ENCODE results near the gene ARL8A. TPM values are rescaled to one million over a fixed set of nuclear protein-coding genes. Genes with fewer than 3 reads are reported as not detected.

Gene ARL8A
- polyA plus RNA-seq, 3 donors: 12.4 to 123 (median 14.8) TPM

GRCh38 chr1:202145068-202145743 lies 669 bp upstream of the ARL8A start:
- peak overlapping the region; percentile 88 for H3K9ac ChIP-seq (ENCODE audit: insufficient read depth, low read length, poor library complexity, severe bottlenecking)
- Mint-ChIP-seq H3K36me3 (peaks cover 24 to 52% of the 10 kb centered on the region in 2 donors), H3K27me3 (ENCODE audit: low read depth in 3 of 3) (peaks cover 0 to 8% (median 0%) of the 10 kb centered on the region in 3 donors), H3K27ac (peak overlapping the region; percentile 50 to 97 (median 83)), H3K4me1 (peaks cover 36% of the 10 kb centered on the region), H3K9me3 (no peaks in the 10 kb centered on the region), H3K4me3 (peak overlapping the region; percentile 83 to 85)
- peak overlapping the region; percentile 95 for H3K4me2 ChIP-seq (replicated peaks; ENCODE audit: extremely low read depth, low read length, poor library complexity, severe bottlenecking)
- peak overlapping the region in 1 of 2 donors; percentile 91 for H3K27ac ChIP-seq (ENCODE audit: low read depth in 1 of 2, low read length in 2 of 2)
- H3K9me3 ChIP-seq (replicated peaks in 1 of 2; ENCODE audit: control insufficient read depth in 1 of 2, insufficient read depth in 1 of 2, low read length in 2 of 2): no peaks in the 10 kb centered on the region
- no peaks in the 10 kb centered on the region for H3K27me3 ChIP-seq (ENCODE audit: control insufficient read depth in 2 of 2, insufficient read depth in 2 of 2, low read length in 2 of 2)
- WGBS (ENCODE audit: insufficient coverage): 0% methylated on average over 3 of the region's 13 CpGs
- peaks cover 34% of the 10 kb centered on the region for H4K20me1 ChIP-seq (ENCODE audit: insufficient read depth, low read length)
- H2AFZ ChIP-seq (ENCODE audit: insufficient read depth, low read depth, low read length, poor library complexity, severe bottlenecking): peak overlapping the region; percentile 92
- H3K4me3 ChIP-seq (replicated peaks in 1 of 3; ENCODE audit: low read depth in 2 of 3, low read length in 3 of 3): peak overlapping the region; percentile 63 to 95 (median 73)
- peaks cover 17 to 44% of the 10 kb centered on the region in 2 donors for H3K36me3 ChIP-seq (replicated peaks in 1 of 2; ENCODE audit: control insufficient read depth in 1 of 2, insufficient read depth in 2 of 2, low read length in 2 of 2)
- H3K4me1 ChIP-seq (ENCODE audit: control insufficient read depth in 1 of 2, insufficient read depth in 2 of 2, low read length in 2 of 2): peaks cover 27 to 36% of the 10 kb centered on the region in 2 donors
- no peak for DNase-seq
- peaks cover 49% of the 10 kb centered on the region for H3K79me2 ChIP-seq (ENCODE audit: insufficient read depth, low read length)
- TF ChIP-seq CTCF (IDR thresholded peaks at IDR 0.05): no peak
- intact Hi-C loops (cut with micrococcal nuclease): loop anchor here in 1 of 2 donors (10.0 kb wide), 1 partner anchor 260 kb away; the partner anchor contains the start of gene SHISA4

- peak overlapping the region; percentile 91 to 92 for H3K27ac ChIP-seq (ENCODE audit: low read depth in 1 of 2, low read length in 2 of 2)
- no peak for TF ChIP-seq CTCF (IDR thresholded peaks at IDR 0.05)
- peaks cover 62% of the 10 kb centered on the region for H3K79me2 ChIP-seq (ENCODE audit: insufficient read depth, low read length)
- DNase-seq: peak; percentile 44 to 61 (median 58)
- H3K4me1 Mint-ChIP-seq: peaks cover 38% of the 10 kb centered on the region
- H3K4me3 Mint-ChIP-seq: peak overlapping the region; percentile 98 to 99
- under 1% methylated on average over 51 of the region's 58 CpGs for WGBS (ENCODE audit: insufficient coverage)
- intact Hi-C loops (cut with micrococcal nuclease): loop anchor here in 1 of 2 donors (1.0 to 10.0 kb wide), 2 partner anchors 18 to 259 kb away; partner anchors contain the start of gene SHISA4
- no peaks in the 10 kb centered on the region for H3K9me3 Mint-ChIP-seq
- peak overlapping the region; percentile 73 to 95 (median 76) for H3K4me3 ChIP-seq (replicated peaks in 1 of 3; ENCODE audit: low read depth in 2 of 3, low read length in 3 of 3)
- no peaks in the 10 kb centered on the region for H3K9me3 ChIP-seq (replicated peaks in 1 of 2; ENCODE audit: control insufficient read depth in 1 of 2, insufficient read depth in 1 of 2, low read length in 2 of 2)
- H3K36me3 Mint-ChIP-seq: peaks cover 17 to 50% of the 10 kb centered on the region in 2 donors
- no peaks in the 10 kb centered on the region for H3K27me3 ChIP-seq (ENCODE audit: control insufficient read depth in 2 of 2, insufficient read depth in 2 of 2, low read length in 2 of 2)
- peak overlapping the region; percentile 95 for H3K4me2 ChIP-seq (replicated peaks; ENCODE audit: extremely low read depth, low read length, poor library complexity, severe bottlenecking)
- peak overlapping the region; percentile 51 for H2AFZ ChIP-seq (ENCODE audit: insufficient read depth, low read depth, low read length, poor library complexity, severe bottlenecking)
- peak overlapping the region; percentile 97 to 99 (median 98) for H3K27ac Mint-ChIP-seq
- H4K20me1 ChIP-seq (ENCODE audit: insufficient read depth, low read length): peaks cover 46% of the 10 kb centered on the region
- peaks cover 10 to 34% of the 10 kb centered on the region in 2 donors for H3K36me3 ChIP-seq (replicated peaks in 1 of 2; ENCODE audit: control insufficient read depth in 1 of 2, insufficient read depth in 2 of 2, low read length in 2 of 2)
- peak overlapping the region; percentile 88 for H3K9ac ChIP-seq (ENCODE audit: insufficient read depth, low read length, poor library complexity, severe bottlenecking)
- H3K27me3 Mint-ChIP-seq (ENCODE audit: low read depth in 3 of 3): peaks cover 0 to 8% (median 0%) of the 10 kb centered on the region in 3 donors
- H3K4me1 ChIP-seq (ENCODE audit: control insufficient read depth in 1 of 2, insufficient read depth in 2 of 2, low read length in 2 of 2): peaks cover 27 to 36% of the 10 kb centered on the region in 2 donors
Observed at GRCh38 chr1:202143768-202144401, 652 bp downstream of the ARL8A start.

Data from CD14-positive monocyte (primary cell).